Gastrocnemius medialis (tissue), 4 donors: ENCODE measurements around the gene KDM6A.

Experiments
- CTCF ChIP-seq, 5 experiments: fragments of 450-650 bp in 3 of 5; fragments of 200-600 bp in 2 of 5; sonication (generic) in 2 of 5; IDR thresholded peaks in 4 of 5; conservative IDR thresholded peaks in 1 of 5; 1 replicate in 4 of 5; 2 replicates in 1 of 5; pipeline ENCODE4 v1.5.1; 2016 to 2019; ENCODE audit warnings: antibody characterized with exemption in 5 of 5, mild to moderate bottlenecking in 3 of 5, moderate library complexity in 3 of 5
- POLR2A ChIP-seq, 2 donors: fragments of 450-650 bp; IDR thresholded peaks; one replicate each; pipeline ENCODE4 v1.6.1; 2017; ENCODE audit warnings: antibody characterized with exemption in 2 of 2, mild to moderate bottlenecking in 2 of 2, moderate library complexity in 2 of 2

- no peak for TF ChIP-seq CTCF (IDR thresholded peaks at IDR 0.05 in 4 of 5, conservative IDR thresholded peaks at IDR 0.05 in 1 of 5)
- TF ChIP-seq POLR2A (IDR thresholded peaks at IDR 0.05), result no peak
Measured at GRCh38 chrX:44829832-44830231, 43.2 kb upstream of the KDM6A start.
